SKM-1 (cell line): ENCODE data around the gene SLC38A4.

Experiments
- DNase-seq: peaks from one replicate; lab custom pipeline; 2025; ENCODE audit not compliant: unreplicated experiment; lab: John Stamatoyannopoulos, UW

Gene SLC38A4

GRCh38 chr12:46818642-46819041 lies 7.2 kb downstream of the SLC38A4 start:
- DNase-seq: no peak

- no peak for DNase-seq
Measured at GRCh38 chr12:46815809-46816208, 10.0 kb downstream of the SLC38A4 start.

DNA sequence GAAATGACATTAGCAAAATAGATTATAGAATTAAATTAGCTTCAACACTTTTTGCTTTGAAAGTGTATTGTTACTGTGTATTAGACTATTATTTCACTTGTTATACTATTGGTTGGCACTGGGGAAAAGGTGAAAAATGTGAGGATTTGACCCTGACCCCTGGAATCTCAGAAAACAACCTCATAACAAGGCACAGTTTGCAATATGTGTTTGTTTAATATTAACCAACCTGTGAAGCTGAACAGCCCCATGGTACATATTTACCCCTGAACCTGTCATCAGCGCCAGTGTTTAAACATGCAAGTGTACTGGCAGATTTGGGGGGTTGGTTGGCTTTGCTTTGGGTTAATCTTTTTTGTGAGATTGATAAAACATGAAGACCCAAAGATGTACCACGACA lies 11.7 kb downstream of the SLC38A4 start:
- no peak for DNase-seq

DNA sequence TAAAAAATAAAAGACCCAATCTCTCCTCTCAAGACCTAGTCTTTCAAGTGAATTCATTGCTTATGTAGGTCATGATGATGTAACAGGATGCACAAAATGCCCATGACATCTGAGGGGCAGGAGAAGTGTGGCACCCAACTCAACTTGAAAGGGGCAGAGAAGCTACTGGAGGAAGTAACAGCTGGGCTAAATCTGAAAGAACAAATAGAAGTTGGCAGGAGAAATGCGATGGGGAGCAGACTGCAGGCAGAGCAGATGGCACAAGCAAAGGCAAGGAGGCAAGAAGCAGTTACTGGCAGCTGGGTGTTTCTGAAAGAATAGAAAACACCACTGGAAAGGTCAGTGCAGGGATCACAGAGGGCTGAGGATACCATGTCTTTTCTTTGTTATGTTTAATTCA lies 14.6 kb downstream of the SLC38A4 start:
- DNase-seq: no peak

DNA sequence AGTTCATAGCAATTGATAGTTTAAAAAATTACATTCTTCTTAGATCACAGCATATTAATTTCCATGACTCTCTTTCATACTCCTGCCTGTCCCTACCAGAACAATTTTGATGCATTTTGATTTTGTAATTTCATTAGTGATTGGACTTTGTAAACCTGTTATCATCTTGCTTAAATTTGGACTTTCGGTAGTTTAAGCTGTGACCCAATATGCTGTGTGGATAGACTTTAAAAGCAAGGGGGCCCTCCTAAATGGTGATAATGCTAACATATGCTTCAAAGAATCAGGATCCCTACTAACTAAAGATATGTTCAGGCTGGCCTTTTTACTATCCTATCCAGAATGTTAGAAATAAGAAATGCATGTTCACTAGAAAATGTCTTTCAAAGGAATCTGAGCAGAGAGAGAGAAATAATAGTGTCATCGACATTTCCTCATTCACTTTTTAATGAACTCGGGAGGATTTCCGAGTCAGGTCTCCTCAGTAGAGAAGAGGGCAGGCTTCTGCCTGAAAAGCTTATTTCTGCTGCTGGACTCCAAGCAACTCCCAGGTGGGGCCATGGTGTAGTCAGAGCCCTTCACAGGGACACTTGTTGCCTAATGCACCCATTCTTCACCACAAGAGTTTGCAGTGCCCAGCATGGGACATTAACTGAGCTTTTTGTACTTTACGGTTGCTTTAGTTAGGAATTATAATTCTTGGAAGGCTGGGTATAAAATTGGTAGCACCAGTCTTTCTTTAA lies 16.7 kb downstream of the SLC38A4 start:
- DNase-seq: no peak

DNA sequence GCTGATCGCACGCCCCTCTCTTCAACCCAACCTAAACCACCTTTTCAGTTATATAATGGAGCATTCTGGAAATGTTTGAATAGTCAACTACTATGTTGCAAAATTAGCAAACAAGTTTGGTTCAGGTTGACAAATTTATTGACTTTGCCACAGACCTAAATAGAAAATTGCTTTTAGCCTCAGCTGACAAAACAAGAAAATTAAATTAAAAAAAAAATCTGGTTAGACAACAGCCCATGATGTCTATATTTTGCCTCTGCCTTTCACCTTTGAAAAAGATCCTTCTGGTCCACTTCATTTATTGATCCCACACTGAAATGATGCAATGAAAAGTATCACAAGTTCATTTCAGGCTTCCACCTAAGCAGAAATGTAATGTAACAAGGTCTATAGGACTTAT lies 17.5 kb downstream of the SLC38A4 start:
- DNase-seq: no peak

GRCh38 chr12:46804054-46804453 lies 21.7 kb downstream of the SLC38A4 start:
- no peak for DNase-seq

DNA sequence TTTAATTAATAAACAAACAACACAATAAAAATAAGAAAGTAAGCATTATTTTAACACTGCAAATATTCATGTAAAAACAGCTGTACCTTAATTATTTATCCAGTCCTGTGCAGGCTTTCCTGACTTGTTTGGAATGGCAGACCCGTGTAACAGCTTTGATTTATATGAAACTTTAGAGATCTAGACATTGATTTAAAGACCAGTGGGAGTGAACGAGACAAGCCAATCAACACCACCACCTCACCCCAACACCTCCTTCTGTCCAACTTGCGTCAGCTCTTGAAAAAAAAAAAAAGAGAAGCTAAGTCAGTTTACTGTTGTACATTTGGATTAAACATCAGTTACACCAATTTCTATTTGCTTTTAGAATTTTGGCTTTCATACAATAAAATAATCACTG lies 22.3 kb downstream of the SLC38A4 start:
- DNase-seq: no peak

DNA sequence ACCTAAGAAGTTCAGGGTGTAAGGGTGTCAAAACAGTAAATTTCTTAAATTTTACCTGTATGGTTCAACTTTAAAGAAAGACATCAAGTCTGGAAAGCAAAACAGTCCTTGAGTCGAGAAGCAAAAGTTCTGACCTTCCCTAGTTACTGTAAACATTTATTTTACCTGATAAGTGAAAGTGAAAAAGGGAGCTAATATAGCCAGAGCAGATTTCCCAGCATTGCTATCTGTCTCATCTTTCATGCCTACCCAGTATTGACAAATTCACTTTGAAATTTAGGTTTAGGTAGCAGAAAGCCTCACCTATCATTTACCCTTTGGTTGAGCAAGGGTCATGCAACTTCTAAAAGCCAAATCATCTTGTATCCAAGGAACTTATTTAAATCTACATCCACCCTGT lies 24.5 kb downstream of the SLC38A4 start:
- DNase-seq: no peak

DNA sequence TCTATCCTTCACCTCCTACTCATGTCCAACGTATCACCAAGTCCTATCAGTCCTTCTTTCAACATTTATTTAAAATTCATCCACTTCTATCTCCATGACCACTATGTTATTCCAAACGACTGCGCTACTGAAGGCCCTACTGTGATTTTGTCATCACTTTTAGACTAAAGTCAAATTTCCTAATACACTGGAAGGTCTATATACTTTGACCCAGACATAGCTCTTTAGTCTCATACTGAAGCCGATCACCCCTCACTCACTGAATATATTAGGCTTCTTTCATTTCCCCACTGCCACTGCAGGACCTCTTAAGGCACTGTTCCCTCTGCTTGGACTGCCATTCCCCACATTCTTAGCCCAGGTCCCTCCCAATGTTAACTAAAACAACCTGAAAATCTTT lies 25.6 kb downstream of the SLC38A4 start:
- no peak for DNase-seq

- no peak for DNase-seq
Measured at GRCh38 chr12:46798648-46799047, 27.1 kb downstream of the SLC38A4 start.

DNA sequence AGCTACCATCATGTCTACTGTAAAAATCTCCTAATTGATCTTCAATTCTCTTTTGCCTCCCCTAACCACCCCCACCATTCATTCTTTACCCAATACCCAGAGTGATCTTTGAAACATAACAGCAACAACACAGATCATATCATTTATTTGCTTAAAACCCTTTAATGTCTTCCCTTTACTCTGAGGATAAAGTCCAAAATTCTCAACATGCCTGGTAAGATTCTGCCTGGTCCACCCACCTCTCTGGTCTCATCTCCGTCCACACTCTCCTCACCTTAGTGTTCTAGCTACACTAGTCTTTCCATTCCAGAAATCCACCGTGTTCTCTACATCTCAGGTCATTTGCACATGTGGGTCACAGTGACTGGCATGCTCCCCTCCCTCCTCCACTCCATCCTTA lies 27.7 kb downstream of the SLC38A4 start:
- no peak for DNase-seq

DNA sequence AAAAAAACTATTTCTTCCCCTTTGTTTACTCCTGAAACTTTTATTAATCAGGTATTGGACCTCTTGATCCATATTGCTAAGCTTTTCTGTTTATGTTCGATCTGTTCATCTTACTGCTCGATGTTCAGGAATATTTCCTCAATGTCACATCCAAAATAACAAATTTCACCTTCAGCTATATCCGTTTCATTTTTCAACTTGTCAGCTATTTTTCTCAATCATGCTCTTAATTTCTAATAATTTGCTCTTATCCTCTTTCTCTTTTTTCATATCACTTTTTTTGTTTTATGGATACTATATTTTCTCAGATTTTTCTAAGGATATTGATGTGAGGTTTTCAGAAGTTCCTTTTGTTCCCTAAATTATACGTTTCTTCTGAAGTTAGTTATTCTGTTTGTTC lies 29.8 kb downstream of the SLC38A4 start:
- DNase-seq: no peak

- no peak for DNase-seq
Measured at GRCh38 chr12:46794593-46795190, 31.1 kb downstream of the SLC38A4 start.

DNA sequence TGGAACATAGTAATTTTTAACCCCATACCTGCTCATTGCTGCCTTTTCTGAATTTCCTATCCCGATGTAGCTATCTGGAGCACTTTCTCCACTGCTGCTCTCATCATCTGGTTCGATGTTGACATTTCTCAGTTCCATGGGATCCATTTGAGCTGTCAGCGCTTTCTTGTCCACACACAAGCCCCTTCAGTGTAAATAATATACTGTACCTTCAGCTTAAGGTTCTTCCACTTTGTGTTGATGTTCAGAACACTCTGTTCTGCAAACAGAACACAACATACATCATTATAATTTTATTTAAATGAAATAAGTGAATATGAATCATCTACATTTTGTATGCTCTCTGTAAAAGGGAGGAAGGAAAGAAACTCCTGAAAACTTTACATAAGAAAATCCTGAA lies 32.9 kb downstream of the SLC38A4 start:
- no peak for DNase-seq

DNA sequence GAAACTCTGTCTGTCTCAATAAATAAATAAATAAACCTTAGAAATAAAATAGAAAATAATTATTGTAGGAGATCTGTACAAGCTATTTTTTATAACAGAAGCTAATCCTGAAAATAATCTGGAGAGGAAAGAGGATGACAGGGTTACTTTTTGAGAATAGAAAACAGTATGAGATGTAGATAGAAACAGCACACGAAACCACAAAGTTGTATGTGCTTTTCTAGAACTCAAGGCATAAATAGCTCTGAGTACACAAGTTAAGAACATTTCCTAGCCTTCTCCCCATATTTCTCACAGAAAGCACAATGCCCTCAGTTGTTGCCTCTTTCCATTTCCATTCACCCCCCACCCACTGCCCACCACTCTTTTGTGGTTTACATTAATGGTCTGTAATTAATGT lies 35.7 kb downstream of the SLC38A4 start:
- no peak for DNase-seq

- DNase-seq: no peak
Measured at GRCh38 chr12:46788072-46788887, 37.5 kb downstream of the SLC38A4 start.

- no peak for DNase-seq
Measured at GRCh38 chr12:46787496-46788055, 38.2 kb downstream of the SLC38A4 start.

- no peak for DNase-seq
Measured at GRCh38 chr12:46786774-46787173, 39.0 kb downstream of the SLC38A4 start.

GRCh38 chr12:46785382-46785781 lies 40.4 kb downstream of the SLC38A4 start:
- DNase-seq: no peak

DNA sequence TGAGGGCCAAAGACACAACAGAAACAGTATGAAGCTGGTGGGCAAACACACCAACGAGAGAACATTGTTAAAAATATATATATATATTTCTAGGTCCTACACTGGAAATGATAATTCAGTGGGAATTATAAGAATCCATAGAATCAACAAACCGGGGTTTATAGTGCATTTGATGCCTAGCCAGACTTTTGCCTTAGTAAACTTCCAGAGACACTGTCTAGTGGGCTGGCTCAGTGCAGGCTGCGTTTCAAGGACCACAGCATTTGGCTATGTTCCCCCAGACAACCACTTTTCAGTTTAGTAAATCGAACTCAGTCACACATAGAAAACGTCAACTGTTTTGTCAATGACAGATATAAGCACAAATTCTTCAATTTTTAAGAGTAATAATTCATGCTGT lies 41.9 kb downstream of the SLC38A4 start:
- DNase-seq: no peak

DNA sequence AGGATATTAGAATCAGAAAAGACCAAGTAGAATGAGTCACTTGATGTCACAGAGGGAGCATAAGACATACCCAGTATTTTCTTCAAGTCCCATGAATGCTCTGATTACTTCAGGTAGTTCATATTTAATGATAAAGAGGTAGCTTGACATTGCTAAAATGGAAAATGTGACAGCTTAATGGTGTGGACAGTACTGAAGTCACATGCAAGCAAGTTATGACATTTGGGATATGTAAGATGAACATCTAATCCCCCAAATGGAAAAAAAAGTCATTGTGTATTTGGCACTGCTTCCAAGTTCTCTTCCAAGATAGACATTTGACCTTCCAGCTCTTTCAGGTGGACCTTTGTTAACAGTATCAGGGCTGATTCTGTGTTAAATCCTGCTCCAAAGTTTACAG lies 45.9 kb downstream of the SLC38A4 start:
- DNase-seq: no peak
